ENCODE measurements around the gene SORBS2. TPM values are rescaled to one million over a fixed set of nuclear protein-coding genes. Genes with fewer than 3 reads are reported as not detected.

Gene SORBS2
- total and polyA plus RNA-seq, 2 of the 8 experiments (the other 6 are each of a cell fraction or from before 2014, with no cell fraction given) = 73.0 to 87.1 TPM

GRCh38 chr4:185793716-185794115 lies 18.3 kb downstream of the SORBS2 start:
- H2AFZ ChIP-seq (ENCODE audit: low read length) = no peak overlapping the region
- H4K5ac ChIP-seq (ENCODE audit: insufficient read length, low read depth, low read length) = no peak overlapping the region
- H3K4me2 ChIP-seq (ENCODE audit: insufficient read depth in 1 of 2, low read depth in 2 of 2, low read length in 2 of 2) = no peak overlapping the region
- H3K4ac ChIP-seq (replicated peaks; ENCODE audit: insufficient read length, low read depth, low read length) = no peak overlapping the region
- DNase-seq (ENCODE audit: low read depth in 1 of 2, low spot score in 2 of 2) = no peak
- H3K4me1 ChIP-seq (replicated peaks in 1 of 4; ENCODE audit: control insufficient read depth in 3 of 4, insufficient read depth in 4 of 4, low read length in 3 of 4) = no peaks in the 10 kb centered on the region; a peak in 1 of 7 replicates
- no peaks in the 10 kb centered on the region for H4K20me1 ChIP-seq (replicated peaks in 1 of 2; ENCODE audit: control insufficient read depth in 1 of 2, insufficient read depth in 2 of 2, low read length in 2 of 2)
- FAIRE-seq = no peak
- POLR2A ChIA-PET (ENCODE audit: partially characterized antibody) = no interaction called here
- no peaks in the 10 kb centered on the region; a peak in 1 of 8 replicates for H3K36me3 ChIP-seq (ENCODE audit: control insufficient read depth in 2 of 4, insufficient read depth in 4 of 4, low read length in 3 of 4)
- H4K91ac ChIP-seq (replicated peaks; ENCODE audit: insufficient read length, low read length) = no peak overlapping the region
- H3K27ac ChIP-seq (ENCODE audit: low read depth, low read length) = no peak overlapping the region
- TF ChIP-seq BACH1 (IDR thresholded peaks at IDR 0.05; ENCODE audit: low read length) (no peak), BCL11A (IDR thresholded peaks at IDR 0.05; ENCODE audit: low read depth in 2 of 2, low read length in 2 of 2) (no peak)
- no peak overlapping the region for H3K14ac ChIP-seq (ENCODE audit: insufficient read length)
- no peaks in the 10 kb centered on the region for H3K79me2 ChIP-seq (ENCODE audit: control insufficient read depth in 1 of 2, insufficient read depth in 2 of 2, low read length in 2 of 2)
- H2BK15ac ChIP-seq (ENCODE audit: low read length) = no peak overlapping the region
- H3K56ac ChIP-seq (replicated peaks; ENCODE audit: insufficient read length, low read depth, low read length) = no peak overlapping the region
- H3K23ac ChIP-seq (ENCODE audit: insufficient read length) = no peak overlapping the region
- no peaks in the 10 kb centered on the region for H3K23me2 ChIP-seq (ENCODE audit: low read depth, low read length)
- H2BK5ac ChIP-seq (ENCODE audit: low read depth, low read length) = no peak overlapping the region
- H2BK120ac ChIP-seq (replicated peaks; ENCODE audit: low read depth, low read length) = no peak overlapping the region
- H3K27me3 ChIP-seq (replicated peaks in 1 of 4; ENCODE audit: control insufficient read depth in 3 of 4, extremely low read depth in 1 of 4, insufficient read depth in 3 of 4, low read length in 3 of 4) = no peaks in the 10 kb centered on the region; a peak in 1 of 7 replicates
- CTCF ChIA-PET (ENCODE audit: partially characterized antibody) = interaction anchor here (0.5 kb wide), 1 partner anchor 154 kb away, joined by 3 read pairs; no protein-coding TSS in a partner anchor
- no peaks in the 10 kb centered on the region for H3K79me1 ChIP-seq (ENCODE audit: low read depth, low read length)
- no peak overlapping the region for H4K8ac ChIP-seq (ENCODE audit: extremely low read depth, insufficient read depth, low read length)
- H2AK5ac ChIP-seq (ENCODE audit: low read depth, low read length) = no peak overlapping the region
- H2BK12ac ChIP-seq (ENCODE audit: low read depth, low read length) = no peak overlapping the region
- H3K4me3 ChIP-seq (ENCODE audit: extremely low read depth in 1 of 4, insufficient read depth in 2 of 4, low read depth in 3 of 4, low read length in 4 of 4) = no peak overlapping the region
- no peak overlapping the region for H3K18ac ChIP-seq (ENCODE audit: extremely low read depth, low read length)
- no peak overlapping the region for H3K9ac ChIP-seq (replicated peaks in 1 of 4; ENCODE audit: extremely low read depth in 1 of 4, low read depth in 3 of 4, low read length in 3 of 4)
- no peaks in the 10 kb centered on the region for H3K9me3 ChIP-seq (ENCODE audit: insufficient read depth in 2 of 2, low read depth in 1 of 2, low read length in 1 of 2)
- WGBS, 2 experiments (ENCODE audit: extremely low coverage in 1 of 2, insufficient coverage in 1 of 2, insufficient read length in 1 of 2, insufficient replicate concordance in 2 of 2, low coverage in 1 of 2, low lambda C conversion rate in 2 of 2, missing lambda C conversion rate in 1 of 2) = 92% methylated on average over 4 of the region's 4 CpGs; no CpG with 5 or more reads in 1 of the 2 experiments
- no peak overlapping the region for H2BK20ac ChIP-seq (ENCODE audit: low read length)
